HEK293 (cell line): ENCODE data around the gene SIK3.

Experiments
- CTCF ChIA-PET: fragments of 350-600 bp; formaldehyde crosslinking; extraction: SDS; loops from one replicate; lab custom pipeline; 2021; ENCODE audit warnings: antibody characterized with exemption; lab: Yijun Ruan, JAX
- POLR2A ChIA-PET: fragments of 300-600 bp; formaldehyde crosslinking; extraction: SDS; loops from one replicate; lab custom pipeline; 2020; ENCODE audit warnings: antibody characterized with exemption, inconsistent platforms; lab: Yijun Ruan, JAX
- H3K27ac ChIP-seq: fragments of 200-500 bp; sonication (Bioruptor generic); 2 replicates; pipeline ENCODE4 v1.5.1; 2014; ENCODE audit warnings: low read depth, low read length, control low read depth, inconsistent platforms; ENCODE audit errors: extremely low read depth
- H3K36me3 ChIP-seq, 2 experiments: fragments of 200-500 bp in 1 of 2; sonication (Bioruptor generic) in 1 of 2; 1 replicate in 1 of 2; 2 replicates in 1 of 2; pipeline ENCODE4 v1.5.1; 2014 to 2017; ENCODE audit warnings: inconsistent platforms in 2 of 2, low read length in 2 of 2; ENCODE audit not compliant: control insufficient read depth in 2 of 2, insufficient read depth in 1 of 2
- H3K4me1 ChIP-seq: fragments of 200-500 bp; sonication (Bioruptor generic); 2 replicates; pipeline ENCODE4 v1.5.1; 2014; ENCODE audit warnings: mild to moderate bottlenecking, low read length, inconsistent platforms; ENCODE audit not compliant: control insufficient read depth, insufficient read depth
- H3K4me3 ChIP-seq: 2 replicates; pipeline ENCODE4 v1.5.1; 2011; ENCODE audit warnings: low read depth, mild to moderate bottlenecking, control low read depth, low read length, moderate library complexity
- H3K9me3 ChIP-seq: fragments of 200-500 bp; sonication (Bioruptor generic); 2 replicates; pipeline ENCODE4 v1.5.1; 2014; ENCODE audit warnings: low read depth, low read length, inconsistent platforms; ENCODE audit not compliant: control insufficient read depth, insufficient read depth
- BCL11B ChIP-seq: fragments of 450-650 bp; formaldehyde crosslinking; IDR thresholded peaks from 2 replicates; pipeline ENCODE4 v1.5.1; 2016; ENCODE audit warnings: low read depth, missing biosample characterization, missing genetic modification characterization
- GFI1B ChIP-seq: fragments of 450-650 bp; formaldehyde crosslinking; IDR thresholded peaks from 2 replicates; pipeline ENCODE4 v1.5.1; 2016; ENCODE audit warnings: missing biosample characterization, missing genetic modification characterization
- PATZ1 ChIP-seq: fragments of 450-650 bp; formaldehyde crosslinking; IDR thresholded peaks from 2 replicates; pipeline ENCODE4 v1.5.1; 2016; ENCODE audit warnings: missing biosample characterization, missing genetic modification characterization
- ZNF16 ChIP-seq: fragments of 450-650 bp; formaldehyde crosslinking; IDR thresholded peaks from 2 replicates; pipeline ENCODE4 v1.5.1; 2016; ENCODE audit warnings: low read depth, missing biosample characterization, missing genetic modification characterization
- ZNF350 ChIP-seq: fragments of 450-650 bp; formaldehyde crosslinking; IDR thresholded peaks from 2 replicates; pipeline ENCODE4 v1.5.0; 2017; ENCODE audit warnings: missing biosample characterization, mild to moderate bottlenecking, missing genetic modification characterization
- ZNF530 ChIP-seq: fragments of 450-650 bp; formaldehyde crosslinking; IDR thresholded peaks from 2 replicates; pipeline ENCODE4 v1.5.1; 2016; ENCODE audit warnings: low read depth, missing biosample characterization, missing genetic modification characterization
- ZNF777 ChIP-seq: fragments of 450-650 bp; formaldehyde crosslinking; IDR thresholded peaks from 2 replicates; pipeline ENCODE4 v1.5.1; 2017; ENCODE audit warnings: missing biosample characterization, missing genetic modification characterization, borderline replicate concordance
- ZXDB ChIP-seq: fragments of 450-650 bp; formaldehyde crosslinking; IDR thresholded peaks from 2 replicates; pipeline ENCODE4 v1.5.1; 2016; ENCODE audit warnings: missing biosample characterization, missing genetic modification characterization
- TF ChIP-seq, protein P1 (sequence below): fragments of 450-650 bp; formaldehyde crosslinking; IDR thresholded peaks from 2 replicates; pipeline ENCODE4 v1.5.1; 2016; ENCODE audit warnings: missing biosample characterization, missing genetic modification characterization
- TF ChIP-seq, protein P2 (sequence below): fragments of 450-650 bp; formaldehyde crosslinking; IDR thresholded peaks from 2 replicates; pipeline ENCODE4 v1.5.1; 2016; ENCODE audit warnings: missing biosample characterization, missing genetic modification characterization
- TF ChIP-seq, protein P3 (sequence below): fragments of 450-650 bp; formaldehyde crosslinking; IDR thresholded peaks from 2 replicates; pipeline ENCODE4 v1.5.1; 2016; ENCODE audit warnings: missing biosample characterization, missing genetic modification characterization
- TF ChIP-seq, protein P4 (sequence below): fragments of 450-650 bp; IDR thresholded peaks from 2 replicates; pipeline ENCODE4 v1.5.1; 2018; ENCODE audit warnings: missing biosample characterization, missing genetic modification characterization

SIK3 gene

DNA sequence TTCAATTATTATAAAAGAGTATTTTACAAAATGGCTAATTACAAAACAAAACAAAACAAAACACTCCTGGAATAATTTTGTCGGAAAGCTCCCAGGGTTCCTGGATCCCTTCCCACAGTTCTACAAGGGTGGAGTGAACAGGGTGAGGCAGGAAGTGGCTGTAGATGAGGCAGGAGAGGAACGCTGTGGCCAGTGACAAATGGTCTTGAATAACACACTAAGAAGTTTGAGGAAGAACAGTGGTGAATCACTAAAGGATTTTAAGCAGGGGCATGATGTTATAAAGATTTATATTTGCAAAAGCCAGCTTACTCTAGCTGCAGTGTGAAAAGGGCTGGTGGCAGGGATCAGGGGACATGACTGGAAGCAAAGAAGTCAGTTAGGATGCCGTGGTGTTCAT is 227.0 kb downstream of the SIK3 start (continued):
- TF ChIP-seq, protein P1, sequence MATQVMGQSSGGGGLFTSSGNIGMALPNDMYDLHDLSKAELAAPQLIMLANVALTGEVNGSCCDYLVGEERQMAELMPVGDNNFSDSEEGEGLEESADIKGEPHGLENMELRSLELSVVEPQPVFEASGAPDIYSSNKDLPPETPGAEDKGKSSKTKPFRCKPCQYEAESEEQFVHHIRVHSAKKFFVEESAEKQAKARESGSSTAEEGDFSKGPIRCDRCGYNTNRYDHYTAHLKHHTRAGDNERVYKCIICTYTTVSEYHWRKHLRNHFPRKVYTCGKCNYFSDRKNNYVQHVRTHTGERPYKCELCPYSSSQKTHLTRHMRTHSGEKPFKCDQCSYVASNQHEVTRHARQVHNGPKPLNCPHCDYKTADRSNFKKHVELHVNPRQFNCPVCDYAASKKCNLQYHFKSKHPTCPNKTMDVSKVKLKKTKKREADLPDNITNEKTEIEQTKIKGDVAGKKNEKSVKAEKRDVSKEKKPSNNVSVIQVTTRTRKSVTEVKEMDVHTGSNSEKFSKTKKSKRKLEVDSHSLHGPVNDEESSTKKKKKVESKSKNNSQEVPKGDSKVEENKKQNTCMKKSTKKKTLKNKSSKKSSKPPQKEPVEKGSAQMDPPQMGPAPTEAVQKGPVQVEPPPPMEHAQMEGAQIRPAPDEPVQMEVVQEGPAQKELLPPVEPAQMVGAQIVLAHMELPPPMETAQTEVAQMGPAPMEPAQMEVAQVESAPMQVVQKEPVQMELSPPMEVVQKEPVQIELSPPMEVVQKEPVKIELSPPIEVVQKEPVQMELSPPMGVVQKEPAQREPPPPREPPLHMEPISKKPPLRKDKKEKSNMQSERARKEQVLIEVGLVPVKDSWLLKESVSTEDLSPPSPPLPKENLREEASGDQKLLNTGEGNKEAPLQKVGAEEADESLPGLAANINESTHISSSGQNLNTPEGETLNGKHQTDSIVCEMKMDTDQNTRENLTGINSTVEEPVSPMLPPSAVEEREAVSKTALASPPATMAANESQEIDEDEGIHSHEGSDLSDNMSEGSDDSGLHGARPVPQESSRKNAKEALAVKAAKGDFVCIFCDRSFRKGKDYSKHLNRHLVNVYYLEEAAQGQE (tag by site-specific recombination): no peak
- TF ChIP-seq, protein P2, sequence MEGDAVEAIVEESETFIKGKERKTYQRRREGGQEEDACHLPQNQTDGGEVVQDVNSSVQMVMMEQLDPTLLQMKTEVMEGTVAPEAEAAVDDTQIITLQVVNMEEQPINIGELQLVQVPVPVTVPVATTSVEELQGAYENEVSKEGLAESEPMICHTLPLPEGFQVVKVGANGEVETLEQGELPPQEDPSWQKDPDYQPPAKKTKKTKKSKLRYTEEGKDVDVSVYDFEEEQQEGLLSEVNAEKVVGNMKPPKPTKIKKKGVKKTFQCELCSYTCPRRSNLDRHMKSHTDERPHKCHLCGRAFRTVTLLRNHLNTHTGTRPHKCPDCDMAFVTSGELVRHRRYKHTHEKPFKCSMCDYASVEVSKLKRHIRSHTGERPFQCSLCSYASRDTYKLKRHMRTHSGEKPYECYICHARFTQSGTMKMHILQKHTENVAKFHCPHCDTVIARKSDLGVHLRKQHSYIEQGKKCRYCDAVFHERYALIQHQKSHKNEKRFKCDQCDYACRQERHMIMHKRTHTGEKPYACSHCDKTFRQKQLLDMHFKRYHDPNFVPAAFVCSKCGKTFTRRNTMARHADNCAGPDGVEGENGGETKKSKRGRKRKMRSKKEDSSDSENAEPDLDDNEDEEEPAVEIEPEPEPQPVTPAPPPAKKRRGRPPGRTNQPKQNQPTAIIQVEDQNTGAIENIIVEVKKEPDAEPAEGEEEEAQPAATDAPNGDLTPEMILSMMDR (tag by site-specific recombination): no peak
- no peak for TF ChIP-seq ZNF530 (tag by site-specific recombination)

- POLR2A ChIA-PET: interaction anchor here (0.6 kb wide), 2 partner anchors 239 to 346 kb away, joined by 3 read pairs; no protein-coding TSS in a partner anchor
- no peaks in the 10 kb centered on the region for H3K9me3 ChIP-seq
- CTCF ChIA-PET: interaction anchor here (1.1 to 2.3 kb wide), 4 partner anchors 9 to 236 kb away, joined by 3 to 6 read pairs (median 4); partner anchors contain the start of gene APOA5
- TF ChIP-seq ZNF16 (tag by site-specific recombination): no peak
- TF ChIP-seq, protein P3, sequence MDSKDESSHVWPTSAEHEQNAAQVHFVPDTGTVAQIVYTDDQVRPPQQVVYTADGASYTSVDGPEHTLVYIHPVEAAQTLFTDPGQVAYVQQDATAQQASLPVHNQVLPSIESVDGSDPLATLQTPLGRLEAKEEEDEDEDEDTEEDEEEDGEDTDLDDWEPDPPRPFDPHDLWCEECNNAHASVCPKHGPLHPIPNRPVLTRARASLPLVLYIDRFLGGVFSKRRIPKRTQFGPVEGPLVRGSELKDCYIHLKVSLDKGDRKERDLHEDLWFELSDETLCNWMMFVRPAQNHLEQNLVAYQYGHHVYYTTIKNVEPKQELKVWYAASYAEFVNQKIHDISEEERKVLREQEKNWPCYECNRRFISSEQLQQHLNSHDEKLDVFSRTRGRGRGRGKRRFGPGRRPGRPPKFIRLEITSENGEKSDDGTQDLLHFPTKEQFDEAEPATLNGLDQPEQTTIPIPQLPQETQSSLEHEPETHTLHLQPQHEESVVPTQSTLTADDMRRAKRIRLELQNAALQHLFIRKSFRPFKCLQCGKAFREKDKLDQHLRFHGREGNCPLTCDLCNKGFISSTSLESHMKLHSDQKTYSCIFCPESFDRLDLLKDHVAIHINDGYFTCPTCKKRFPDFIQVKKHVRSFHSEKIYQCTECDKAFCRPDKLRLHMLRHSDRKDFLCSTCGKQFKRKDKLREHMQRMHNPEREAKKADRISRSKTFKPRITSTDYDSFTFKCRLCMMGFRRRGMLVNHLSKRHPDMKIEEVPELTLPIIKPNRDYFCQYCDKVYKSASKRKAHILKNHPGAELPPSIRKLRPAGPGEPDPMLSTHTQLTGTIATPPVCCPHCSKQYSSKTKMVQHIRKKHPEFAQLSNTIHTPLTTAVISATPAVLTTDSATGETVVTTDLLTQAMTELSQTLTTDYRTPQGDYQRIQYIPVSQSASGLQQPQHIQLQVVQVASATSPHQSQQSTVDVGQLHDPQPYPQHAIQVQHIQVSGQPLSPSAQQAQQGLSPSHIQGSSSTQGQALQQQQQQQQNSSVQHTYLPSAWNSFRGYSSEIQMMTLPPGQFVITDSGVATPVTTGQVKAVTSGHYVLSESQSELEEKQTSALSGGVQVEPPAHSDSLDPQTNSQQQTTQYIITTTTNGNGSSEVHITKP (tag by site-specific recombination): no peak
- no peak for TF ChIP-seq ZXDB (tag by site-specific recombination)
- TF ChIP-seq GFI1B: no peak
- TF ChIP-seq BCL11B (tag by site-specific recombination): no peak
- no peak for TF ChIP-seq ZNF777
- no peak for TF ChIP-seq ZNF350
- TF ChIP-seq, protein P4, sequence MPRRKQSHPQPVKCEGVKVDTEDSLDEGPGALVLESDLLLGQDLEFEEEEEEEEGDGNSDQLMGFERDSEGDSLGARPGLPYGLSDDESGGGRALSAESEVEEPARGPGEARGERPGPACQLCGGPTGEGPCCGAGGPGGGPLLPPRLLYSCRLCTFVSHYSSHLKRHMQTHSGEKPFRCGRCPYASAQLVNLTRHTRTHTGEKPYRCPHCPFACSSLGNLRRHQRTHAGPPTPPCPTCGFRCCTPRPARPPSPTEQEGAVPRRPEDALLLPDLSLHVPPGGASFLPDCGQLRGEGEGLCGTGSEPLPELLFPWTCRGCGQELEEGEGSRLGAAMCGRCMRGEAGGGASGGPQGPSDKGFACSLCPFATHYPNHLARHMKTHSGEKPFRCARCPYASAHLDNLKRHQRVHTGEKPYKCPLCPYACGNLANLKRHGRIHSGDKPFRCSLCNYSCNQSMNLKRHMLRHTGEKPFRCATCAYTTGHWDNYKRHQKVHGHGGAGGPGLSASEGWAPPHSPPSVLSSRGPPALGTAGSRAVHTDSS (tag by site-specific recombination): no peak
- TF ChIP-seq PATZ1 (tag by site-specific recombination): no peak
- no peaks in the 10 kb centered on the region for H3K4me1 ChIP-seq
- H3K27ac ChIP-seq: no peak overlapping the region
- peaks cover 0 to 94% of the 10 kb centered on the region in 2 experiments; a peak in 1 of 3 replicates for H3K36me3 ChIP-seq
- H3K4me3 ChIP-seq: no peak overlapping the region
These were observed 228.2 kb downstream of the SIK3 start for GRCh38 chr11:116870054-116870453.
